ENCODE data around the gene ARL5C.

Gene ARL5C

GRCh38 chr17:39199820-39200069 lies 33.8 kb upstream of the ARL5C start:
- H3K4me3 ChIP-seq (ENCODE audit: low read depth, low read length), result peak overlapping the region; percentile 92
- peak; percentile 88 for DNase-seq (ENCODE audit: low read depth)
- TF ChIP-seq CTCF (IDR thresholded peaks at IDR 0.05; ENCODE audit: control insufficient read depth, extremely low read depth, insufficient read depth), result no peak

GRCh38 chr17:39198186-39198566 lies 32.2 kb upstream of the ARL5C start:
- TF ChIP-seq CTCF (IDR thresholded peaks at IDR 0.05; ENCODE audit: control insufficient read depth, extremely low read depth, insufficient read depth), result no peak
- no peak for DNase-seq (ENCODE audit: low read depth)
- H3K4me3 ChIP-seq (ENCODE audit: low read depth, low read length), result no peak overlapping the region

- TF ChIP-seq CTCF (IDR thresholded peaks at IDR 0.05; ENCODE audit: control insufficient read depth, extremely low read depth, insufficient read depth), result no peak
- peak within 1 kb of the TSS; percentile 71 for H3K4me3 ChIP-seq (ENCODE audit: low read depth, low read length)
- no peak for DNase-seq (ENCODE audit: low read depth)
Measured at GRCh38 chr17:39197380-39198185, 31.6 kb upstream of the ARL5C start, which contains the start of gene CACNB1. TSS of gene CACNB1 (minus strand) at chr17:39197669. CDS start at chr17:39197495, 174 bp downstream.

GRCh38 chr17:39196808-39197291 lies 30.9 kb upstream of the ARL5C start:
- peak overlapping the region; percentile 71 for H3K4me3 ChIP-seq (ENCODE audit: low read depth, low read length)
- TF ChIP-seq CTCF (IDR thresholded peaks at IDR 0.05; ENCODE audit: control insufficient read depth, extremely low read depth, insufficient read depth), result no peak
- no peak for DNase-seq (ENCODE audit: low read depth)

- peak overlapping the region; percentile 71 for H3K4me3 ChIP-seq (ENCODE audit: low read depth, low read length)
- TF ChIP-seq CTCF (IDR thresholded peaks at IDR 0.05; ENCODE audit: control insufficient read depth, extremely low read depth, insufficient read depth), result no peak
- DNase-seq (ENCODE audit: low read depth), result no peak
Measured at GRCh38 chr17:39196241-39196807, 30.4 kb upstream of the ARL5C start.

- no peak overlapping the region for H3K4me3 ChIP-seq (ENCODE audit: low read depth, low read length)
- no peak for TF ChIP-seq CTCF (IDR thresholded peaks at IDR 0.05; ENCODE audit: control insufficient read depth, extremely low read depth, insufficient read depth)
- no peak for DNase-seq (ENCODE audit: low read depth)
Measured at GRCh38 chr17:39195568-39196160, 29.7 kb upstream of the ARL5C start.
